NCI-H1930 (cell line): ENCODE results near the gene LIMA1.
"Not testable (repeated sequence)": the region's sequence is repeated elsewhere in the genome, so short reads cannot be mapped to it uniquely, and the experiment has no call there.

ENCODE experiments used
- DNase-seq, 2 experiments: peaks; one replicate each; lab custom pipeline; 2025; lab: John Stamatoyannopoulos, UW

LIMA1 gene

GRCh38 chr12:50283229-50283923 lies at the start of gene LIMA1:
LIMA1 (minus strand) TSS chr12:50283520; CDS start chr12:50248751, 34,769 bp downstream.
- peak; percentile 82 to 87 for DNase-seq

GRCh38 chr12:50331745-50332144 lies 48.4 kb upstream of the LIMA1 start:
- no peak for DNase-seq

- DNase-seq: not testable (repeated sequence)
Measured at GRCh38 chr12:50328664-50329063, 45.3 kb upstream of the LIMA1 start.

GRCh38 chr12:50326590-50327284 lies 43.4 kb upstream of the LIMA1 start:
- DNase-seq: no peak

GRCh38 chr12:50325890-50326391 lies 42.6 kb upstream of the LIMA1 start:
- DNase-seq: no peak

- not testable (repeated sequence) for DNase-seq
Measured at GRCh38 chr12:50324770-50325169, 41.5 kb upstream of the LIMA1 start.

GRCh38 chr12:50324077-50324476 lies 40.8 kb upstream of the LIMA1 start:
- DNase-seq: not testable (repeated sequence)

- no peak for DNase-seq
Measured at GRCh38 chr12:50322206-50322605, 38.9 kb upstream of the LIMA1 start.

GRCh38 chr12:50317203-50317602 lies 33.9 kb upstream of the LIMA1 start:
- DNase-seq: no peak

GRCh38 chr12:50315803-50316202 lies 32.5 kb upstream of the LIMA1 start:
- no peak for DNase-seq

- no peak for DNase-seq
Measured at GRCh38 chr12:50314636-50315312, 31.5 kb upstream of the LIMA1 start.

- DNase-seq: not testable (repeated sequence)
Measured at GRCh38 chr12:50313971-50314370, 30.7 kb upstream of the LIMA1 start.

- DNase-seq: no peak
Measured at GRCh38 chr12:50313256-50313931, 30.1 kb upstream of the LIMA1 start.

- not testable (repeated sequence) for DNase-seq
Measured at GRCh38 chr12:50311858-50312609, 28.7 kb upstream of the LIMA1 start.

- DNase-seq: no peak
Measured at GRCh38 chr12:50309950-50310349, 26.6 kb upstream of the LIMA1 start.

- no peak for DNase-seq
Measured at GRCh38 chr12:50302686-50303085, 19.4 kb upstream of the LIMA1 start.

- no peak for DNase-seq
Measured at GRCh38 chr12:50297996-50298395, 14.7 kb upstream of the LIMA1 start.

- no peak for DNase-seq
Measured at GRCh38 chr12:50297027-50297426, 13.7 kb upstream of the LIMA1 start.

- no peak for DNase-seq
Measured at GRCh38 chr12:50296554-50296953, 13.2 kb upstream of the LIMA1 start.

- DNase-seq: no peak
Measured at GRCh38 chr12:50291377-50291776, 8.1 kb upstream of the LIMA1 start.

GRCh38 chr12:50290692-50291091 lies 7.4 kb upstream of the LIMA1 start:
- not testable (repeated sequence) for DNase-seq
